HepG2 (cell line): ENCODE data around the gene RPS15A.

Experiments
- BRCA1 ChIP-seq: sonication (generic); formaldehyde crosslinking; IDR thresholded peaks from 2 replicates; pipeline ENCODE4 v1.4.0; 2020; ENCODE audit warnings: missing genetic modification reagents
- JUNB ChIP-seq: sonication (generic); formaldehyde crosslinking; IDR thresholded peaks from 2 replicates; pipeline ENCODE4 v1.8.0; 2022; ENCODE audit warnings: missing genetic modification reagents, mild to moderate bottlenecking, borderline replicate concordance
- POLR2A ChIP-seq, 2 experiments: IDR thresholded peaks; 2 replicates each; pipeline ENCODE4 v1.6.1; 2011; ENCODE audit warnings: low read depth in 2 of 2, low read length in 2 of 2, mild to moderate bottlenecking in 1 of 2, moderate library complexity in 1 of 2; ENCODE audit not compliant: insufficient read depth in 1 of 2
- TCF7L2 ChIP-seq: IDR thresholded peaks from 2 replicates; pipeline ENCODE4 v1.6.1; 2011; ENCODE audit warnings: mild to moderate bottlenecking, low read depth, low read length, moderate library complexity
- TEAD2 ChIP-seq: sonication (generic); formaldehyde crosslinking; IDR thresholded peaks from 2 replicates; pipeline ENCODE4 v1.9.0; 2021; ENCODE audit warnings: missing genetic modification reagents
- ZNF354B ChIP-seq: sonication (generic); formaldehyde crosslinking; IDR thresholded peaks from 2 replicates; pipeline ENCODE4 v1.8.0; 2022; ENCODE audit warnings: mild to moderate bottlenecking, missing genetic modification reagents
- ZNF672 ChIP-seq: sonication (generic); formaldehyde crosslinking; IDR thresholded peaks from 2 replicates; pipeline ENCODE4 v1.8.1; 2022; ENCODE audit warnings: missing genetic modification reagents

DNA sequence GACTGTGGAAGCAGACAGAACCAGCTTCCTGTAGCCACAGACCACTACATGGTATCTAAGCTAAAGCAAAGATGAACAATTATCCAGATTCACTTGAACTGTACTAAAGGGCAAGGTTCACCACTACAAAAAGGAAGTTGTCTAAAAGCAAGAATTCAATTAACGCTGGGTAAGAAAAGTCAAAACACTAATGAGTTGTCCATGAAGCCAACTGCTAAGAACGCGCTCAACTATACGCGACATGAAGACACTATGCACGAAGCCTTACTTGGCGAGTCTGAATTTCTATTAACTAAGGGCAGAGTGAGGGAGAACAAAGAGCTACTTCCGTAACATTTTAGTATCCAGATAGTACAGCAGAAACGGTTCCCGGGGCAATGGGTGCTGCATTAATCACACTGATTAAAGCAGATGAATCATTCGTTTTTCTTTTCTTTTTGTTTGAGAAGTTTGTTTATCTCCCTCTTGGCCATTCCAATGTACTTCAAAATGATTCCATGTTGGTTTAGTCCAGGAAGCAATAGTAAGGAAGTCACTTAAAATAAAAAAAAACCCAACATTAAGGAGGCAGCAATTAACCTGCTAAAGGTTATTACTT lies 2.8 kb upstream of the RPS15A start:
- TF ChIP-seq JUNB (no peak), TEAD2 (CRISPR knock-in tag) (no peak), ZNF672 (CRISPR knock-in tag) (no peak), POLR2A (IDR thresholded peaks at IDR 0.05; ENCODE audit: insufficient read depth in 1 of 2, low read depth in 2 of 2, low read length in 2 of 2) (no peak), TCF7L2 (no peak), BRCA1 (CRISPR knock-in tag) (no peak), ZNF354B (CRISPR knock-in tag) (no peak)
